Measurements from ENCODE around the gene KDM6B. TPM values are rescaled to one million over a fixed set of nuclear protein-coding genes. Genes with fewer than 3 reads are reported as not detected.
"Not testable (repeated sequence)": the region's sequence is repeated elsewhere in the genome, so short reads cannot be mapped to it uniquely, and the experiment has no call there.

Gene KDM6B
- total RNA-seq, 6 experiments from 2014 or later: 6.1 to 12.8 (median 10.9) TPM

DNA sequence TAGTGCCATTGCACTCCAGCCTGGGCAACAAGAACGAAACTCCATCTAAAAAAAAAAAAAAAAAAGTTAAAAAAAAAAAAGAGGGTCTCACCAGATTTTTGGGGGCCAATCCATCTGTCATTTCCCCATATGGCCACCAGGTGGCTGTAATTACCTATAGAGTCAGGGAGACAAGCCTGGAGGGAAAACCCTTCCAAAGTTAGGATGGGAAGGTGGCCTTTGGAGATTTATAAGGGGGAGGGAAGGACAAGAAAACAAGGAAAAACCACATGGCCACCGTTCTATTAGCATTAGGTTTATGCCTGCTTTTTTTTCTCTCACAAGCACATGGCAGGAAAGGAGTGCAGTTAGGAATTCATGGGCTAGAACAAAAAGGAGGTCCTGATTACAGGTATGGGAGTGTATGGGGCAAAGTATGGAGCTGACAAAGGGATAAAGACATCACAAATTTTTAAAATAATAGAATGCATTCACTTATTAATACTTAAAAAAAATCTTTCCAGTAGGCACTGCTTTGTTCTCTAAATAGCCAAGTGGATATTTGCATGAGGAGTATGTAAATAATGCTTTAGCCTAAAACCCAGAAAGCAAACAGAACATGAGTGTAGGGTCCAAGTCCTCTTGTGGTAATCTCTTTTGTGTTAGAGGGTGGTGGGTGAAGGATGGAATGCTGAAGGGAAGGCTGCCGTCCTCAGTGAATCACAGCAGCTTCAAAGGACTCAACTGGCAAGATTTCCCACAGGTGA, 28.8 kb downstream of the KDM6B start:
- H3K36me3 ChIP-seq: no peaks in the 10 kb centered on the region
- 16% methylated on average over 3 of the region's 3 CpGs for WGBS (ENCODE audit: insufficient coverage, low coverage, low lambda C conversion rate, missing lambda C conversion rate)
- H3K4me3 ChIP-seq: no peak overlapping the region
- intact Hi-C loops (cut with DNase I): loop anchor here in 1 of 2 donors (5.0 kb wide), 1 partner anchor 34 kb away; no protein-coding TSS in a partner anchor
- H3K27me3 ChIP-seq: no peaks in the 10 kb centered on the region
- TF ChIP-seq, protein P1, sequence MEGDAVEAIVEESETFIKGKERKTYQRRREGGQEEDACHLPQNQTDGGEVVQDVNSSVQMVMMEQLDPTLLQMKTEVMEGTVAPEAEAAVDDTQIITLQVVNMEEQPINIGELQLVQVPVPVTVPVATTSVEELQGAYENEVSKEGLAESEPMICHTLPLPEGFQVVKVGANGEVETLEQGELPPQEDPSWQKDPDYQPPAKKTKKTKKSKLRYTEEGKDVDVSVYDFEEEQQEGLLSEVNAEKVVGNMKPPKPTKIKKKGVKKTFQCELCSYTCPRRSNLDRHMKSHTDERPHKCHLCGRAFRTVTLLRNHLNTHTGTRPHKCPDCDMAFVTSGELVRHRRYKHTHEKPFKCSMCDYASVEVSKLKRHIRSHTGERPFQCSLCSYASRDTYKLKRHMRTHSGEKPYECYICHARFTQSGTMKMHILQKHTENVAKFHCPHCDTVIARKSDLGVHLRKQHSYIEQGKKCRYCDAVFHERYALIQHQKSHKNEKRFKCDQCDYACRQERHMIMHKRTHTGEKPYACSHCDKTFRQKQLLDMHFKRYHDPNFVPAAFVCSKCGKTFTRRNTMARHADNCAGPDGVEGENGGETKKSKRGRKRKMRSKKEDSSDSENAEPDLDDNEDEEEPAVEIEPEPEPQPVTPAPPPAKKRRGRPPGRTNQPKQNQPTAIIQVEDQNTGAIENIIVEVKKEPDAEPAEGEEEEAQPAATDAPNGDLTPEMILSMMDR (IDR thresholded peaks at IDR 0.05): peak; percentile 65 to 83 (median 81)
- TF ChIP-seq POLR2A (IDR thresholded peaks at IDR 0.05): no peak
- peak in 2 of 4 donors; percentile 16 to 25 for ATAC-seq
- no peak overlapping the region for H3K27ac ChIP-seq
- DNase-seq: no peak
- peaks cover 0 to 15% (median 7%) of the 10 kb centered on the region in 4 donors for H3K4me1 ChIP-seq
- no peaks in the 10 kb centered on the region for H3K9me3 ChIP-seq

DNA sequence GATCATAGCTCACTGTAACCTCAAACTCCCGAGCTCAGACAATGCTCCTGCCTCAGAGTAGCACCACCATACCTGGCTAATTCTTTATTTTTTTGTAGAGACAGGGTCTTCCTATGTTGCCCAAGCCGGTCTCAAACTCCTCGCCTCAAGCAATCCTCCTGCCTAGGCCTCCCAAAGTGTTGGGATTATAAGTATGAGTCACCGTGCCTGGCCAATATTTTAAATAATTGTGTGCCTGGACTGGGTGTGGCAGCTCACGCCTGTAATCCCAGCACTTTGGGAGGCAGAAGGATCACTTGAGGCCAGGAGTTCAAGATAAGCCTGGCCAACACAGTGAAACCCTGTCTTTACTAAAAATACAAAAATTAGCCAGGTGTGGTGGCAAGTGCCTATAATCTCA, 30.4 kb downstream of the KDM6B start:
- H3K36me3 ChIP-seq, ATAC-seq, H3K27ac ChIP-seq, DNase-seq, H3K4me3 ChIP-seq, H3K9me3 ChIP-seq, H3K4me1 ChIP-seq, H3K27me3 ChIP-seq: not testable (repeated sequence)
- intact Hi-C loops (cut with DNase I): loop anchor here in 1 of 2 donors (5.0 kb wide), 1 partner anchor 33 kb away; no protein-coding TSS in a partner anchor
- WGBS (ENCODE audit: insufficient coverage, low coverage, low lambda C conversion rate, missing lambda C conversion rate): 88% methylated on average over 1 of the region's 5 CpGs

GRCh38 chr17:7864995-7865650, 31.1 kb downstream of the KDM6B start:
- H3K4me1 ChIP-seq: peaks cover 0 to 8% (median 3%) of the 10 kb centered on the region in 4 donors
- no peak overlapping the region for H3K27ac ChIP-seq
- WGBS (ENCODE audit: insufficient coverage, low coverage, low lambda C conversion rate, missing lambda C conversion rate): 86% methylated on average over 5 of the region's 5 CpGs
- DNase-seq (no peak), ATAC-seq (no peak)
- TF ChIP-seq, protein P1 (IDR thresholded peaks at IDR 0.05): no peak
- intact Hi-C loops (cut with DNase I): loop anchor here in 1 of 2 donors (5.0 kb wide), 1 partner anchor 32 kb away; no protein-coding TSS in a partner anchor
- H3K27me3 ChIP-seq: no peaks in the 10 kb centered on the region
- H3K4me3 ChIP-seq: no peak overlapping the region
- no peaks in the 10 kb centered on the region for H3K36me3 ChIP-seq
- H3K9me3 ChIP-seq: no peaks in the 10 kb centered on the region

- TF ChIP-seq, protein P1 (IDR thresholded peaks at IDR 0.05): no peak
- no peak for TF ChIP-seq POLR2A (IDR thresholded peaks at IDR 0.05)
- Histone ChIP-seq H3K27me3 (no peaks in the 10 kb centered on the region), H3K4me1 (peaks cover 0 to 5% (median 2%) of the 10 kb centered on the region in 4 donors), H3K9me3 (no peaks in the 10 kb centered on the region), H3K36me3 (no peaks in the 10 kb centered on the region), H3K4me3 (no peak overlapping the region), H3K27ac (no peak overlapping the region)
- 56% methylated on average over 5 of the region's 5 CpGs for WGBS (ENCODE audit: insufficient coverage, low coverage, low lambda C conversion rate, missing lambda C conversion rate)
- intact Hi-C loops (cut with DNase I): no loop called here
- DNase-seq (no peak), ATAC-seq (no peak)
Observed at GRCh38 chr17:7867881-7868329, 33.9 kb downstream of the KDM6B start.

GRCh38 chr17:7873051-7873450, 39.0 kb downstream of the KDM6B start:
- no peaks in the 10 kb centered on the region for H3K9me3 ChIP-seq
- intact Hi-C loops (cut with DNase I): no loop called here
- H3K4me1 ChIP-seq: no peaks in the 10 kb centered on the region
- H3K27ac ChIP-seq: no peak overlapping the region
- WGBS (ENCODE audit: insufficient coverage, low coverage, low lambda C conversion rate, missing lambda C conversion rate): 75% methylated on average over 4 of the region's 4 CpGs
- H3K36me3 ChIP-seq: no peaks in the 10 kb centered on the region
- no peak for ATAC-seq
- no peak for TF ChIP-seq POLR2A (IDR thresholded peaks at IDR 0.05)
- TF ChIP-seq, protein P1 (IDR thresholded peaks at IDR 0.05): no peak
- no peaks in the 10 kb centered on the region for H3K27me3 ChIP-seq
- no peak overlapping the region for H3K4me3 ChIP-seq
- no peak for DNase-seq
